HG02884 (cell line): Measurements from ENCODE around the gene OOSP4B.
"Not testable (repeated sequence)": the region's sequence is repeated elsewhere in the genome, so short reads cannot be mapped to it uniquely, and the experiment has no call there.

Experiments
- ATAC-seq: cut with Tn5 transposase; IDR thresholded peaks from one replicate; pipeline ENCODE4 v1.9.1; 2021; ENCODE audit warnings: mild to moderate bottlenecking, moderate library complexity; ENCODE audit not compliant: unreplicated experiment

OOSP4B gene

DNA sequence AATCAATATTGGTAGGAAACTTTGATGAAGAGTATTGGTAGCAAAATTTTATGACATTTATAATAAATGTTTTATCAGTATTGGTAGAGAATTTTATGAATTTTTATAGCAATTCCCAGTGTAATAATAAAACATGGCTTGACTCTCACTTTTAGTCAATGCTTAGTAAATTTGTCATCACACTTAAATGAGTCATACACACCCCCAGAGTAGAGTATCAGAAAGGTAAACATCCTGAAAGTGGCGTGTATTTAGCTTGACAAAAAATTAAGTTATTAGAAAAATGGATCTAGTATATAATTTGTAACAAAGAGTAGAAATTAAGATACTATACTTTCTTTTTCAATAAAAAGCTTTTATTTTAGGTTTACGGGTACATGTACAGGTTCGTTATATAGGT, 42.1 kb downstream of the OOSP4B start:
- ATAC-seq, result no peak

DNA sequence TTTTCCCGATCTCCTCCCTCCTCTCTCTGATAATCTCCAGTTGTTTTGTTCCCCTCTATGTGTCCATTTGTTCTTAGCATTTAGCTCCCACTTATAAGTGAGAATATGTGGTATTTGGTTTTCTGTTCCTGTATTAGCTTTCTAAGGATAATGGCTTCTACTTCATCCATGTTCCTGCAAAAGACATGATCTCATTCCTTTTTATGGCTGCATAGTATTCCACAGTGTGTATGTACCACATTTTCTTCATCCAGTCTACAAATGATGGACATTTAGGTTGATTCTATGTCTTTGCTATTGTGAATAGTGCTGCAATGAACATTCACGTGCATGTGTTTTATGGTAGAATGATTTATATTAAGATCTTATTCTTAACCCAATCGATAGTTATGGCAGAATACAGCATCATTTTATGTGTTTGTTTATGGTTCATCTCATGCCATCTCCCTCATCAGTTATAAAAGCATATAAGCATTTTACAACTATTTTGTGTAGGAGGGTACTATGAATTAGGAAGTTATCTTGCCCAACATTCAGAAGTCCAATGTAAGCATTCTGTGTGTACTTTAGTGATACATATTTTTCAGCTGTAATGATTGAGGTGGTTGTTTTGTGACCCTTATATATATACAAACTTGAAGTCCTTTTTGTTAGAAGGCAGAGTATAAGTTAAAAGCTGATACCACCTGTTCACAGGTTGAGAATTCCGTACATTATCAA, 42.7 kb downstream of the OOSP4B start:
- ATAC-seq, result no peak

DNA sequence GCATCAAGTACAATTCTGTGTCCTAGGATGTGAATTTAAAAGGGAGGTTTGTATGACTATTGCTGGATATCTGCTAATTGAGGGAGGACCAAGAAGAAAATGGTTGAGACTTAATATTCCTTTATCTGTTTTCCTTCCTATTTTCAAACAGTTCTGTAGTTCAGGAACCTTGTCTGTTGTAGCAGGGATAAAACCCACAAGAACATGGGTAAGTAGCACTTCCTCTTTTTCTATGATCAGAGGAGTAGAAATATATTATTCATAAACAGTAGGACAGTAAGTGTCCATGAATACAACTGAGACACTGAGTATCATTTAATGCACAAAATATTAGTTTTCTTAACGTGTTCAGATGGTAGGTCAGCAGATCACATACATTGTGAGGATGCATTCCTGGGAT, 47.1 kb downstream of the OOSP4B start:
- no peak for ATAC-seq

DNA sequence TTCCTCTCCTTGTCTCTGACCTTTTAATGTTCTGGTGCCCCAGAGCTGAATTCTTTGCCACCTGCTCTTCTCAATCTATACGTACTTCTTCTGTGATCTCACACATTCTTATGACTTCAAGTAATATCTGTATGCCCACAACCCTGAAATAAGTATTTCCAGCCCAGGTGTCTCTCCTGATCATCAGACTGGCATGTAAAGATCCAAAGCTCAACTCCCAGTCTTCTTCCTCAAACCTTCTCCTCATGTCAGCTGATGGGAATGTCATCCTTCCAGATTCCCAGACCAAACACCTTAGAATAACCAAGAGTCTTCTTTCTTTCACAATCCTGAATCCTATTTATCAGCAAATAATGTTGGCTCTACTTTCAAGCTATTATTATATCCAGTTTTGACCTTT, 48.8 kb downstream of the OOSP4B start:
- no peak for ATAC-seq

DNA sequence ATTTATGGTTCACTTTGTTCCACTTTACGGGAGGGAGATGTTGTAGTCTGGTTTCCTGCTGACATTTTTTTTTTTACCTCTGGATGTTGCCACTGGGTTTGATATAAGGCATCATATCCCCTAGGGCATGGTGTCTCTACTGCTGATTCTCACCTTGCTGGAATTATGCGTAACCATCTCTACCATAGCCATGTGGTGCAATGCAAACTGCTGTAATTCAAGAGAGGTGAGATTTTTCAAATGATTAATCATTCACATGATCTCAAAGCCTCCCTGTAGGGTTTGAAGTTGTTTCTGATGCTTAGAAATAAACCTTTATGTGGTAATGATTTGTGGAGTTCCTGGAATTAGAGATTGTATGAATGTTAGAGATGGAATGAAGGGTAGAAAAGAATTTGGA, 52.5 kb downstream of the OOSP4B start:
- no peak for ATAC-seq

DNA sequence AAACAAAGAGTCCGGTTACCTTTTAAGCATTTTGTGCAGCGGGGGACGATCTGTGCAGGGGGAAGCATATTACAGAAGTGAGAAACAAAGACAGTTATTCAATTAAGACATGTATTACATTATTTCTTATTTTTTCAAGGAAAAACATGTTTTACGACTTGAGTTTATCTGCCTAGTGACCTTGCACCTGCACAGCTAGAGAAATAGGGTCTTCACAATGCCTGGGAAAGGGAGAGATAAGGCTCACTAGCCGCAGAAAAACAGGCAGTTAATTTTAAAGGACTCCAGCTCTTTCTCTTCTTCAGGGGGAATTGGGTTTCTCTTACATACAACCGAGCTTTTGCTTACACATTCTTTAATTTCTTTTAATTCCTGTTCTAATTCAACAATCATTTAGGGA, 54.7 kb downstream of the OOSP4B start:
- ATAC-seq, result not testable (repeated sequence)

DNA sequence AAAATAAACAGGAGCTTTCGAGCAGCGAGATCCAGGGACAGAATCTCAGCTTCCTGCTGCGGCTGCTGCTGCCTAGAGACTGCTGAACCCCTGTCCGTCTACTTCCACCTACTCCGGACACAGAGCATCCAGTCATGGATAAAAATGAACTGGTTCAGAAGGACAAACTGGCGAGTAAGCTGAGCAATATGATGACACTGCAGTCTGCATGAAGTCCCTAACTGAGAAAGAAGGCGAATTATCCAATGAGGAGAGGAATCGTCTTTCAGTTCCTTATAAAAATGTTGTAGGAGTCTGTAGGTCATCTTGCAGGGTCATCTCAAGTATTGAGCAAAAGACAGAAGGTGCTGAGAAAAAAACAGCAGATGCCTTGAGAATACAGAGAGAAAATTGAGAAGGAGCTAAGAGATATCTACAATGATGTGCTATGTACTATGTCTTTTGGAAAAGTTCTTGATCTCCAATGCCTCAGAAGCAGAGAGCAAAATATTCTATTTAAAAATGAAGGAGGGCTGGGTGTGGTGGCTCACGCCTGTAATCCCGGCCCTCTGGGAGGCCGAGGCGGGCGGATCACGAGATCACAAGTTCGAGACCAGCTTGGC, 60.3 kb downstream of the OOSP4B start:
- no peak for ATAC-seq

DNA sequence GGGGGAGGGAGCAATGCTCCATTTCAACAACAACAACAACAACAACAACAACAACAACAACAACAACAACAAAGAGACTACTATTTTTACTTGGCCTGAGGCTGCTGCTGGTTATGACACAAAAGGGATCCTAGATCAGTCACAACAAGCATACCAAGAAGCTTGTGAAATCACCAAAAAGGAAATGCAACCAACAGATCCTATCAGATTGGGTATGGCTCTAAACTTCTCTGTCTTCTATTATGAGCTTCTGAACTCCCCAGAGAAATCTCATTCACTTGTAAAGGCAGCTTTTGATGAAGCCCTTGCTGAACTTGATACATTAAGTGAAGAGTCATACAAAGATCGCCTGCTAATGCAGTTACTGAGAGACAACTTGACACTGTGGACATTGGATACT, 61.0 kb downstream of the OOSP4B start:
- no peak for ATAC-seq

DNA sequence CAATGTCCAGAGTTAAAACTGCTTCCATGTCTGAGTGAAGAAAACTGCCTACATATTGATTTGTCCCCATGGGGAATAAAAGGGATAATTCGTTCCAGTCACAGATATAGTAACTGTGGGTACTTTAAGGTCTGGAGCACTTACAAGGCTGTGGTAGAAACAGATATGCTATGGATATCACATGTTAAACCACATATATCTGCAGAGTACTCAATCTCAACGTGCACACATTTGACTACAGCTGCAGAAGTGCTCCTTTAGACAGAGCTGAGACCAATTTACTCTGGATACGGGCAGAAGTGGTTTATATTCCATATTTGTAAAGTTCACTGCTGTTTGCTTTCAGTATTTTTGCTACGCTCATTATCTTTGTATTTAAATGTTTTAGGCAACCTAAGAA, 61.8 kb downstream of the OOSP4B start:
- no peak for ATAC-seq

DNA sequence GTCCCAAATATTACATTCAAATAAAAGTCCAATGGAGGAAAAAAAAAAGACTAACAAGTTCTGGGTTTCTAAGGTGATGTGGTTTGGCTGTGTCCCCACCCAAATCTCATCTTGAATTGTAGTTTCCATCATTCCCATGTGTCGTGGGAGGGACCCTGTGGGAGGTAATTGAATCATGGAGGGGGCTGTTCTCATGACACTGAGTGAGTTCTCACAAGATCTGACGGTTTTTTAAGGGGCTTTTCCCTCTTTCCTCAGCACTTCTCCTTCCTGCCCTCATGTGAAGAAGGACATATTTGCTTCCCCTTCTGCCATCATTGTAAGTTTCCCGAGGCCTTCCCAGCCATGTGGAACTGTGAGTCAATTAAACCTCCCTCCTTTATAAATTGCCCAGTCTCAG, 63.6 kb downstream of the OOSP4B start:
- ATAC-seq, result no peak
